OCI-LY7 (cell line): ENCODE data around the gene KDM1B. TPM values are rescaled to one million over a fixed set of nuclear protein-coding genes. Genes with fewer than 3 reads are reported as not detected.

Experiments used
- BruUV-seq: library from RNA; stranded (reverse); fragments of 400-500 nt; replicated peaks from 2 replicates; lab custom pipeline; 2021; lab: Mats Ljungman, UMichigan
- CTCF ChIA-PET: fragments of 300-600 bp; sonication (Branson Sonifier 250); formaldehyde crosslinking; loops from one replicate; lab custom pipeline; 2022; ENCODE audit warnings: antibody characterized with exemption; ENCODE audit not compliant: unreplicated experiment; lab: Charles Lee
- POLR2A ChIA-PET: fragments of 300-600 bp; sonication (Branson Sonifier 250); formaldehyde crosslinking; loops from one replicate; lab custom pipeline; 2022; ENCODE audit warnings: antibody characterized with exemption; lab: Charles Lee
- DNase-seq: peaks from one replicate; pipeline ENCODE4 v3.0.0-alpha.2; 2015; ENCODE audit warnings: low spot score
- H2AFZ ChIP-seq: fragments of 200-600 bp; sonication (generic), shearing (Covaris generic); 2 replicates; pipeline ENCODE4 v1.6.1; 2014; ENCODE audit warnings: mild to moderate bottlenecking, antibody characterized with exemption, low read length, moderate library complexity
- H3K27ac ChIP-seq: fragments of 200-600 bp; sonication (generic); 2 replicates; pipeline ENCODE4 v1.5.1; 2014; ENCODE audit warnings: mixed run types, low read depth, mild to moderate bottlenecking, moderate library complexity, low read length, inconsistent platforms; ENCODE audit not compliant: poor library complexity, severe bottlenecking
- H3K36me3 ChIP-seq: fragments of 200-600 bp; sonication (generic); 2 replicates; pipeline ENCODE4 v1.6.1; 2014; ENCODE audit warnings: mild to moderate bottlenecking, antibody characterized with exemption, low read length, moderate library complexity, mixed read lengths; ENCODE audit not compliant: insufficient read depth
- H3K4me1 ChIP-seq: fragments of 200-600 bp; sonication (generic); 2 replicates; pipeline ENCODE4 v1.5.1; 2014; ENCODE audit warnings: mild to moderate bottlenecking, low read length; ENCODE audit not compliant: insufficient read depth, poor library complexity, severe bottlenecking
- H3K4me2 ChIP-seq: fragments of 200-600 bp; sonication (generic); 2 replicates; pipeline ENCODE4 v1.6.1; 2014; ENCODE audit warnings: mild to moderate bottlenecking, low read length
- H3K4me3 ChIP-seq: fragments of 200-600 bp; sonication (generic); 2 replicates; pipeline ENCODE4 v1.5.1; 2014; ENCODE audit warnings: mild to moderate bottlenecking, low read depth, low read length; ENCODE audit not compliant: poor library complexity, severe bottlenecking
- H3K79me2 ChIP-seq: fragments of 200-600 bp; sonication (generic); 2 replicates; pipeline ENCODE4 v1.6.1; 2016; ENCODE audit warnings: low read depth, mild to moderate bottlenecking, low read length, moderate library complexity, mixed read lengths; ENCODE audit not compliant: insufficient read depth
- H3K9me2 ChIP-seq: fragments of 200-600 bp; sonication (generic); 2 replicates; pipeline ENCODE4 v1.6.1; 2016; ENCODE audit warnings: mild to moderate bottlenecking, low read length, mixed read lengths; ENCODE audit not compliant: insufficient read depth
- H3K9me3 ChIP-seq: fragments of 200-600 bp; sonication (generic); 2 replicates; pipeline ENCODE4 v1.6.1; 2014; ENCODE audit warnings: mild to moderate bottlenecking, mixed run types, low read length, mixed read lengths
- H4K20me1 ChIP-seq: fragments of 200-600 bp; sonication (generic); 2 replicates; pipeline ENCODE4 v1.6.1; 2014; ENCODE audit warnings: mild to moderate bottlenecking, antibody characterized with exemption, low read length, moderate library complexity, mixed read lengths; ENCODE audit not compliant: insufficient read depth
- CTCF ChIP-seq: fragments of 200-600 bp; sonication (generic); conservative IDR thresholded peaks from 2 replicates; pipeline ENCODE4 v1.5.1; 2014; ENCODE audit warnings: mild to moderate bottlenecking, antibody characterized with exemption, low read length, moderate library complexity, mixed read lengths
- EZH2phosphoT487 ChIP-seq: fragments of 200-600 bp; sonication (generic); IDR thresholded peaks from 2 replicates; pipeline ENCODE4 v1.6.1; 2018; ENCODE audit warnings: low read depth, borderline replicate concordance, mild to moderate bottlenecking, mixed run types, antibody characterized with exemption, low read length, moderate library complexity, mixed read lengths
- intact Hi-C: fragments of 100-400 bp; cut with micrococcal nuclease; formaldehyde crosslinking; loops from one replicate; pipeline ENCODE4 v1.10.0; 2022; ENCODE audit not compliant: unreplicated experiment
- total RNA-seq, 2 experiments: library from RNA; depleted of rRNA in 1 of 2; stranded (reverse); fragments of >200 nt in 1 of 2; shearing (Covaris generic) in 1 of 2; gene quantifications; 2 replicates each; pipeline ENCODE4 v1.2.3, GENCODE V29; 2014 to 2022

Gene KDM1B
- total RNA-seq, 2 experiments from 2014 or later = 37.6 to 56.4 TPM

GRCh38 chr6:18186540-18187250 lies 31.5 kb downstream of the KDM1B start:
- no peaks in the 10 kb centered on the region for H3K79me2 ChIP-seq
- TF ChIP-seq EZH2phosphoT487 (no peak), CTCF (no peak)
- CTCF ChIA-PET = no interaction called here
- no peak for DNase-seq
- H3K36me3 ChIP-seq = peaks cover 62% of the 10 kb centered on the region
- no TSS peak for BruUV-seq
- no peaks in the 10 kb centered on the region for H3K9me3 ChIP-seq
- no peak overlapping the region for H3K27ac ChIP-seq
- H3K4me3 ChIP-seq = no peak overlapping the region
- H4K20me1 ChIP-seq = no peaks in the 10 kb centered on the region
- no peaks in the 10 kb centered on the region for H3K9me2 ChIP-seq
- H3K4me2 ChIP-seq = no peak overlapping the region
- POLR2A ChIA-PET = interaction anchor here (0.5 to 1.0 kb wide), 4 partner anchors 33 to 214 kb away, joined by 3 to 5 read pairs (median 4); no protein-coding TSS in a partner anchor
- H2AFZ ChIP-seq = no peak overlapping the region
- H3K4me1 ChIP-seq = peaks cover 4% of the 10 kb centered on the region
- intact Hi-C loops = no loop called here

- DNase-seq = no peak
- peaks cover 4% of the 10 kb centered on the region for H3K4me1 ChIP-seq
- no peak overlapping the region for H2AFZ ChIP-seq
- POLR2A ChIA-PET = interaction anchor here (0.5 to 0.9 kb wide), 2 partner anchors 11 to 207 kb away, joined by 3 to 4 read pairs; no protein-coding TSS in a partner anchor
- peaks cover 70% of the 10 kb centered on the region for H3K36me3 ChIP-seq
- H3K27ac ChIP-seq = no peak overlapping the region
- no peaks in the 10 kb centered on the region for H4K20me1 ChIP-seq
- no peaks in the 10 kb centered on the region for H3K9me2 ChIP-seq
- no peak overlapping the region for H3K4me3 ChIP-seq
- CTCF ChIA-PET = no interaction called here
- intact Hi-C loops = no loop called here
- H3K79me2 ChIP-seq = no peaks in the 10 kb centered on the region
- BruUV-seq = no TSS peak
- no peaks in the 10 kb centered on the region for H3K9me3 ChIP-seq
- H3K4me2 ChIP-seq = no peak overlapping the region
- TF ChIP-seq CTCF (no peak), EZH2phosphoT487 (no peak)
These were observed 32.5 kb downstream of the KDM1B start for GRCh38 chr6:18187701-18188100.

GRCh38 chr6:18189196-18189595 lies 34.0 kb downstream of the KDM1B start:
- Histone ChIP-seq H3K4me3 (no peak overlapping the region), H3K9me2 (no peaks in the 10 kb centered on the region), H3K4me2 (no peak overlapping the region), H3K9me3 (no peaks in the 10 kb centered on the region), H3K36me3 (peaks cover 68% of the 10 kb centered on the region), H3K79me2 (no peaks in the 10 kb centered on the region), H3K4me1 (peaks cover 4% of the 10 kb centered on the region), H4K20me1 (no peaks in the 10 kb centered on the region), H3K27ac (no peak overlapping the region), H2AFZ (no peak overlapping the region)
- no peak for TF ChIP-seq CTCF
- no peak for TF ChIP-seq EZH2phosphoT487
- no peak for DNase-seq
- POLR2A ChIA-PET = interaction anchor here (0.6 to 0.8 kb wide), 3 partner anchors 11 to 531 kb away, joined by 3 read pairs; no protein-coding TSS in a partner anchor
- BruUV-seq = no TSS peak
- intact Hi-C loops = no loop called here
- CTCF ChIA-PET = no interaction called here
